Adrenal gland (tissue), 12 donors: ENCODE data around the gene SLC27A2. TPM values are rescaled to one million over a fixed set of nuclear protein-coding genes. Genes with fewer than 3 reads are reported as not detected.

ENCODE experiments used
- DNase-seq, 7 donors: peaks; one replicate each; pipeline ENCODE4 v3.0.0-alpha.2; 2019 to 2020
- H3K27ac ChIP-seq, 5 donors: fragments of 200-600 bp; sonication (generic) in 4 of 5; 1 replicate in 3 of 5; 2 replicates in 2 of 5; pipeline versions ENCODE4 v1.5.1 to v1.8.0; 2016 to 2020; ENCODE audit warnings: mild to moderate bottlenecking in 1 of 5
- H3K27me3 ChIP-seq: fragments of 200-600 bp; 2 replicates; pipeline ENCODE4 v1.8.0; 2021
- H3K36me3 ChIP-seq, 2 donors: fragments of 200-600 bp; replicated peaks in 1 of 2; 1 replicate in 1 of 2; 2 replicates in 1 of 2; pipeline versions ENCODE4 v1.5.1 to v1.8.0; 2018 to 2022
- H3K4me1 ChIP-seq, 2 donors: fragments of 200-600 bp; replicated peaks in 1 of 2; 1 replicate in 1 of 2; 2 replicates in 1 of 2; pipeline versions ENCODE4 v1.5.1 to v1.8.0; 2018 to 2021
- H3K4me3 ChIP-seq, 4 donors: fragments of 200-600 bp; sonication (generic) in 3 of 4; one replicate each; pipeline ENCODE4 v1.5.1; 2016 to 2018
- H3K9me3 ChIP-seq, 3 donors: fragments of 200-600 bp; sonication (generic) in 1 of 3; replicated peaks in 1 of 3; 1 replicate in 2 of 3; 2 replicates in 1 of 3; pipeline versions ENCODE4 v1.5.1 to v1.8.0; 2016 to 2021
- POLR2A ChIP-seq, 2 donors: fragments of 450-650 bp; IDR thresholded peaks; one replicate each; pipeline ENCODE4 v1.6.1; 2017; ENCODE audit warnings: antibody characterized with exemption in 2 of 2, mild to moderate bottlenecking in 2 of 2, moderate library complexity in 1 of 2
- WGBS, 4 donors: extraction: QIAGEN DNeasy Blood & Tissue Kit in 2 of 4; methylation state at CpG; one replicate each; pipeline versions ENCODE4 v1.1.5 to v1.1.7; 2013 to 2017; 5-methylcytosine and 5-hydroxymethylcytosine counted together
- intact Hi-C, 2 donors: fragments of 100-400 bp; cut with DNase I; formaldehyde crosslinking; loops; one replicate each; pipeline versions ENCODE4 v1.14.1 to v1.15.0; 2022 to 2023
- polyA plus RNA-seq, 3 donors: library from polyadenylated mRNA; stranded (reverse); fragments of 200-250 nt in 2 of 3; fragments of 350-450 nt in 1 of 3; fragmentation: Illumina TruSeq in 1 of 3; extraction: RNeasy Lipid Tissue Mini Kit (QIAGEN cat#74804) in 1 of 3; gene quantifications; one replicate each; pipeline ENCODE4 v1.2.3, GENCODE V29; 2013 to 2014
- total RNA-seq, 9 donors: library from RNA; depleted of rRNA in 4 of 9; stranded (reverse); fragments of >200 nt in 4 of 9; fragments of 120-200 nt in 1 of 9; fragmentation: NEBNext Ultra II Directional in 1 of 9; extraction: Animal tissue kit (Norgen Biotek cat#: 25700) in 1 of 9; gene quantifications; one replicate each; pipeline versions ENCODE4 v1.1.0 to v1.2.4, GENCODE V29; 2013 to 2023
- TF ChIP-seq, protein P1 (sequence below), 6 experiments: fragments of 450-650 bp in 4 of 6; fragments of 200-600 bp in 2 of 6; sonication (generic) in 1 of 6; IDR thresholded peaks; 1 replicate in 5 of 6; 2 replicates in 1 of 6; pipeline versions ENCODE4 v1.5.1 to v1.8.0; 2016 to 2021; ENCODE audit warnings: antibody characterized with exemption in 6 of 6, mild to moderate bottlenecking in 2 of 6, moderate library complexity in 1 of 6
- donor health status: healthy with polysubstance abuse.
- donor health status: Bipolar disorder and iron deficiency.
- donor health status: DM: yes; HTN: yes; CAD: no.
- donor health status: DM: no; HTN: no; CAD: no.
- donor health status: DM: no; HTN: no; CAD: no.
- donor health status: DM: yes; HTN: yes; CAD: no.

SLC27A2 gene
- total and polyA plus RNA-seq, 12 donors, result 0.22 to 49.5 (median 22.5) TPM

DNA sequence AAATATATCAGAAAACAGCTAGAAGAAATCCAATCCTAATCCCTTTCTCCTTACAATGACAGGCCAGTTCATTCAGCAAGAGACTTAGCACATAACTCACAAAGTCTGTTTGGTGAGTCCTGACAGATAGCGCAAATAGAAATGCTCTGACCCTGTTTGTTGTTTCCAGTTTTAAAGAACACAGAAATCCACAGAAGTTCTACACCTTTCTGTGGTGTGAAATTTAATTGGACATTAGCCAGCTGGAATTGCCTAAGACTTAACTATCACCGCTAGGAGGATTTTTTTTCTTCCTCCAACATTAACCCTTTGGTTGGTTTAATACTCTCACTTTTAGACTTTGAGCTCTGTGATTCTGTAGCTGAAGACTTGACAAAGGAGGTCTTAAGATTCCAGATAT, 52.8 kb downstream of the SLC27A2 start:
- Histone ChIP-seq H3K27ac (no peak overlapping the region), H3K9me3 (no peaks in the 10 kb centered on the region), H3K36me3 (no peaks in the 10 kb centered on the region), H3K4me3 (no peak overlapping the region), H3K4me1 (no peaks in the 10 kb centered on the region), H3K27me3 (no peaks in the 10 kb centered on the region)
- 42 to 57% (median 51%) methylated on average over 2 of the region's 2 CpGs for WGBS, 4 donors
- DNase-seq, result no peak
- TF ChIP-seq POLR2A (IDR thresholded peaks at IDR 0.05), result no peak
- TF ChIP-seq, protein P1, sequence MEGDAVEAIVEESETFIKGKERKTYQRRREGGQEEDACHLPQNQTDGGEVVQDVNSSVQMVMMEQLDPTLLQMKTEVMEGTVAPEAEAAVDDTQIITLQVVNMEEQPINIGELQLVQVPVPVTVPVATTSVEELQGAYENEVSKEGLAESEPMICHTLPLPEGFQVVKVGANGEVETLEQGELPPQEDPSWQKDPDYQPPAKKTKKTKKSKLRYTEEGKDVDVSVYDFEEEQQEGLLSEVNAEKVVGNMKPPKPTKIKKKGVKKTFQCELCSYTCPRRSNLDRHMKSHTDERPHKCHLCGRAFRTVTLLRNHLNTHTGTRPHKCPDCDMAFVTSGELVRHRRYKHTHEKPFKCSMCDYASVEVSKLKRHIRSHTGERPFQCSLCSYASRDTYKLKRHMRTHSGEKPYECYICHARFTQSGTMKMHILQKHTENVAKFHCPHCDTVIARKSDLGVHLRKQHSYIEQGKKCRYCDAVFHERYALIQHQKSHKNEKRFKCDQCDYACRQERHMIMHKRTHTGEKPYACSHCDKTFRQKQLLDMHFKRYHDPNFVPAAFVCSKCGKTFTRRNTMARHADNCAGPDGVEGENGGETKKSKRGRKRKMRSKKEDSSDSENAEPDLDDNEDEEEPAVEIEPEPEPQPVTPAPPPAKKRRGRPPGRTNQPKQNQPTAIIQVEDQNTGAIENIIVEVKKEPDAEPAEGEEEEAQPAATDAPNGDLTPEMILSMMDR (IDR thresholded peaks at IDR 0.05), result no peak
- intact Hi-C loops, result no loop called here

DNA sequence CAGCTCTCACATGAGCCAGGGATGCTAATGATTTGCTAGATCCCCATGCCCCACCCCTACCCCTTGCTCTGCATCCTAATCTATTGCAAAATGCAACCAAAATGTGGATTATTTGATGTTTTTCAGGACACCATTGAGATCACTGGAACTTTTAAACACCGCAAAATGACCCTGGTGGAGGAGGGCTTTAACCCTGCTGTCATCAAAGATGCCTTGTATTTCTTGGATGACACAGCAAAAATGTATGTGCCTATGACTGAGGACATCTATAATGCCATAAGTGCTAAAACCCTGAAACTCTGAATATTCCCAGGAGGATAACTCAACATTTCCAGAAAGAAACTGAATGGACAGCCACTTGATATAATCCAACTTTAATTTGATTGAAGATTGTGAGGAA, 53.8 kb downstream of the SLC27A2 start:
- no peak overlapping the region for H3K27ac ChIP-seq
- no peaks in the 10 kb centered on the region for H3K36me3 ChIP-seq
- H3K9me3 ChIP-seq, result no peaks in the 10 kb centered on the region
- no peak for TF ChIP-seq POLR2A (IDR thresholded peaks at IDR 0.05)
- intact Hi-C loops, result no loop called here
- DNase-seq, result no peak
- H3K4me3 ChIP-seq, result no peak overlapping the region
- no peaks in the 10 kb centered on the region for H3K27me3 ChIP-seq
- H3K4me1 ChIP-seq, result no peaks in the 10 kb centered on the region
- WGBS, 4 donors, result 89 to 100% (median 93%) methylated on average over 1 of the region's 1 CpG

DNA sequence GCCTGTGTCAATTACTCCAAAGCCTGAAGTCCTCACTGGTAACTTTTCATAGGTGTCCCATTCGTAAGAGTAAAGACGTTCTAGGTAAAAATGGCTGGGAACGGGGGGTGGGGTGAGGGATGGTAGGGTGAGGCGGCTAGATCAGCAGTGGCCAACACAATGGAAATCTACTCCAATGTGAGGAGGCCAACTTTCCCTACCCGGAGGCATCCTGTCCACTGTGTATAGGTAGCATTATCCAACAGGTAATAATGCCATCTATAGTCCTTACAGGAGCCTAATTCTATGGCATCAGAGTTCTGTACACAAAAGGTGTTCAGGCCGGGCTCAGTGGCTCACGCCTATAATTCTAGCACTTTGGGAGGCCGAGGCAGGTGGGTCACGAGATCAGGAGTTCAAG, 54.4 kb downstream of the SLC27A2 start:
- Histone ChIP-seq H3K9me3 (no peaks in the 10 kb centered on the region), H3K36me3 (no peaks in the 10 kb centered on the region), H3K4me3 (no peak overlapping the region), H3K4me1 (no peaks in the 10 kb centered on the region), H3K27ac (no peak overlapping the region), H3K27me3 (no peaks in the 10 kb centered on the region)
- no peak for DNase-seq
- intact Hi-C loops, result no loop called here
- 89 to 93% (median 92%) methylated on average over 9 of the region's 9 CpGs for WGBS, 4 donors
- TF ChIP-seq, protein P1 (IDR thresholded peaks at IDR 0.05), result no peak
- no peak for TF ChIP-seq POLR2A (IDR thresholded peaks at IDR 0.05)

- Histone ChIP-seq H3K27ac (no peak overlapping the region), H3K9me3 (no peaks in the 10 kb centered on the region), H3K4me1 (no peaks in the 10 kb centered on the region), H3K36me3 (no peaks in the 10 kb centered on the region), H3K27me3 (no peaks in the 10 kb centered on the region), H3K4me3 (no peak overlapping the region)
- peak in 1 of 7 donors; percentile 7 for DNase-seq
- WGBS, 4 donors, result 80 to 93% (median 86%) methylated on average over 2 of the region's 2 CpGs
- intact Hi-C loops, result no loop called here
- TF ChIP-seq, protein P1 (IDR thresholded peaks at IDR 0.05), result no peak
- TF ChIP-seq POLR2A (IDR thresholded peaks at IDR 0.05), result no peak
Observed at GRCh38 chr15:50238255-50238654, 56.3 kb downstream of the SLC27A2 start.

DNA sequence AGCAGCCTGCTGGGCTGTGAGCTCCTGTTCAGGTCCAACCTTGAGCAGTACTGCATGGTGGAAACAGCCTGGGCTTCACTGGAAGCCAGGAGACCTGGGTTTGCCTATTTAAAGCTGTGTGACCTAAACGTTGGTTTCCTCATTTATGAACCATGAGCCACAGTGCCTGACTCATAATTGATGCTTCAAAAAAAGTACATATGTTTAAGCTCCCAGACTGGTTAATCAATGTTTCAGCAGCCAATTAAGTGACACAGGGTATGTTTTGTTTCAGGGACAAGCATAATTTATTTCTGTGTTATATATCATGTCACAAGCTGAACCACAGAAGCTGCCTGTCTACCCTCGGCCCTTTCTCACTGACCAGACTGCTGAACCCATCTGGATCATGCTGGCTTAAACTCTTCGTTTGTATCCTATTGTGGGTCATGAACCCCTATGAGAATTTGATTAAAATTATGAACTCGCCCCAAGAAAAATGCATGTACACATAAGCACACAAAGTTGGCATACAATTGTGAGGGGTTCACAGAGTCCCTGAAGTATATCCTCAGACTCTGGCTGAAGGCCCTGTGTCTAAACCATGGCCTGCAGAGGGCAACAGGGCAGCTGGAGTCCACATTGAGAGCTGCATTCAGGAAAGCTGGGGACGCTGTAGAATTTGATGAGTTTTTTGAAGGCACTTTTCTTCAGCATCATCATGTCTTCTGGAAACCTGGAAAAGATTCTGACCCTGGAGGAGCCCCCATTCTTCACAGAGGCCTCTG, 59.9 kb downstream of the SLC27A2 start:
- no peak for DNase-seq
- 56 to 75% (median 73%) methylated on average over 5 of the region's 5 CpGs for WGBS, 4 donors
- intact Hi-C loops, result no loop called here
- TF ChIP-seq, protein P1 (IDR thresholded peaks at IDR 0.05), result no peak
- no peak for TF ChIP-seq POLR2A (IDR thresholded peaks at IDR 0.05)
- Histone ChIP-seq H3K27me3 (no peaks in the 10 kb centered on the region), H3K36me3 (no peaks in the 10 kb centered on the region), H3K9me3 (no peaks in the 10 kb centered on the region), H3K27ac (no peak overlapping the region), H3K4me1 (no peaks in the 10 kb centered on the region), H3K4me3 (no peak overlapping the region)
